GM12875 (cell line): ENCODE data around the gene PRKAB1.

ENCODE experiments used
- H3K4me3 ChIP-seq: one replicate; pipeline ENCODE4 v1.5.1; 2011; ENCODE audit warnings: low read depth, low read length, control low read depth
- TF ChIP-seq, protein P1 (sequence below): IDR thresholded peaks from 2 replicates; pipeline ENCODE4 v1.5.1; 2011; ENCODE audit warnings: low read depth, mild to moderate bottlenecking, control low read depth, inconsistent platforms, low read length, moderate library complexity, borderline replicate concordance; ENCODE audit not compliant: insufficient read depth

Gene PRKAB1

DNA sequence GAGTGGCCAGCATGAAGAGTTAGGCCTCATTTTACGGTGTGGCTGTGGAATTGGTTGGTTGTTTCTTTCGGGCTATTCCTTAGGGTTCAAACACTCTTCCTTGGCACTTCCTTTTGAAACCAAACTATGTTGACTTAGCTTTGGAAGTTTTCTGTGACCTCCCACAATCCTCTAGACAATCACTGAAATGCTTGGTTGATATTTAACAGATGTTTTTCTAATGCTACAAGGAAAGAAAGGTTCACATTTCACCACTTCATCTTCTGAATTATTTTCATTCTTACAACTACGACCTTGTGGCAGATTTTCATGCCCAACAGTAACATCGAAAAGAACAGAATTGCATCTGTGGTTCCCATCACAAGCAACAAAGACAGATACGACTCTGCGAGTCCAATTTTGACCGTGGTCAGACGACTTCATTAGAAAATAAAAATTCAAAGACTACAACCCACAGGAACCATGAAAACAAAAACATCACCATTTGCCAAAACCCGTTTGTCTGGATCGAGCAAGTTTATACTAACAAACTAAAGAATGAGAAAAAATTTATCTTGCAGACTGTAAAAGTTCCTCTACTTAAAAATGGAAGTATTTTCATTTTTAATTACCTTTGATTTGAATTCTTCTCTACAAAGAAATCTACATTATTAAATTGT is 16.9 kb downstream of the PRKAB1 start:
- H3K4me3 ChIP-seq: no peak overlapping the region
- TF ChIP-seq, protein P1, sequence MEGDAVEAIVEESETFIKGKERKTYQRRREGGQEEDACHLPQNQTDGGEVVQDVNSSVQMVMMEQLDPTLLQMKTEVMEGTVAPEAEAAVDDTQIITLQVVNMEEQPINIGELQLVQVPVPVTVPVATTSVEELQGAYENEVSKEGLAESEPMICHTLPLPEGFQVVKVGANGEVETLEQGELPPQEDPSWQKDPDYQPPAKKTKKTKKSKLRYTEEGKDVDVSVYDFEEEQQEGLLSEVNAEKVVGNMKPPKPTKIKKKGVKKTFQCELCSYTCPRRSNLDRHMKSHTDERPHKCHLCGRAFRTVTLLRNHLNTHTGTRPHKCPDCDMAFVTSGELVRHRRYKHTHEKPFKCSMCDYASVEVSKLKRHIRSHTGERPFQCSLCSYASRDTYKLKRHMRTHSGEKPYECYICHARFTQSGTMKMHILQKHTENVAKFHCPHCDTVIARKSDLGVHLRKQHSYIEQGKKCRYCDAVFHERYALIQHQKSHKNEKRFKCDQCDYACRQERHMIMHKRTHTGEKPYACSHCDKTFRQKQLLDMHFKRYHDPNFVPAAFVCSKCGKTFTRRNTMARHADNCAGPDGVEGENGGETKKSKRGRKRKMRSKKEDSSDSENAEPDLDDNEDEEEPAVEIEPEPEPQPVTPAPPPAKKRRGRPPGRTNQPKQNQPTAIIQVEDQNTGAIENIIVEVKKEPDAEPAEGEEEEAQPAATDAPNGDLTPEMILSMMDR: no peak

DNA sequence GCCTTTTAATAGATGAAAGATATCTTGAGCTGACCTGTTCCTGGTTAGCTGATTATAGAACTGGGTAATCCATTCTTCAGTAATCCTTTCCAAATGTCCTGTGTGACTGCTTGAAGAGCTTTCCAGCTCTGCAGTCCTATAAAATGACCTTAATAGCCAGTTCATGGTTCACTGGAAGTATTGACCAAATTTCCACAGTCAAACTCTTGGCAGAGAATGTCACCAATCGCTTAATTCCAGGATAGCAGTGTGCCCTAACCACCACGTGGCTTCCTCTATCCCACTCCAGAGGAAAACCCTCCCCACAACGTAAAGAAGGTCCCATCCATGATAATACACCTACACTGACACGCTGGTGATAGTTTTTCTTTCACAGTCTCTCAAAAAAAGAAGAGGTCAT is 17.4 kb downstream of the PRKAB1 start:
- TF ChIP-seq, protein P1: no peak
- H3K4me3 ChIP-seq: no peak overlapping the region

- TF ChIP-seq, protein P1: no peak
- H3K4me3 ChIP-seq: no peak overlapping the region
Measured at GRCh38 chr12:119686355-119686754, 18.4 kb downstream of the PRKAB1 start.

DNA sequence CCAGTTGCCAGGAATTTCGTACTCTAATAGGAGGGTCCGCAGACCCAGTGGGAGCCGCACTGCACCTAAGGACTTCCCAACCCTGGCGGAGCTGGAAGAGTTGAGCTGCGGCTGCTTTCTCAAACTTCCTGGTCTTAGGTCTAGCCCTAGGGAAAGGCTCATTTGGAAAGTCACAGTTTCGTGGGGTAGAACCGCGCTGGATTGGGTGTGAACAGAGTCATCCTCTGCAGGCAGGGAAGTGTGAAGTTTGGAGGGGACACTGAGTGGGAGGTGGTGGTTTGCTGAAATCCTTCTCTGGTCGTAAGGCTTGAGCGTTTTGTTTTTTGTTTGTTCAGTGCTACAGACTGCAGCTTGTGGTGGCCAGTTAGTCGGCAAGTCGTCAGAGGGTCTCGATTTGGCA is 18.8 kb downstream of the PRKAB1 start:
- TF ChIP-seq, protein P1: no peak
- H3K4me3 ChIP-seq: no peak overlapping the region

DNA sequence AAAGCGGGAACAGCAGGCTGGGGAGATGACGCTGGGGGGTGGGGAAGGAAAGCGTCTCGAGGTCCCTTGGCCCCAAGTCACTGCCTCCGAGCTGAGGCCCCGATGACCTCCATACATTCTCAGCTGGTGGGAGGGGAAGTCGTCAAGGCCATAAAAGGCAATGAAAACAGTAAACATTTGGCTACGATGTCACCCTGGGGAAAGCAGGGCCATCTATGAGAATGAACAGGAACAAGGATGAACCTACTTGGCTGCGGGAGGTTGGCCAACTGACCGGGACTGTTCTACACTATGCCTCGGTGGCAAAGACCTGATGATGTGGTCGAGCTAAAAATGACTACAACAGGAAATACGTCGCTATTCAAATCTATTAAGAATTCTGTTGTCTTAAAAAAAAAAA is 19.5 kb downstream of the PRKAB1 start:
- H3K4me3 ChIP-seq: no peak overlapping the region
- TF ChIP-seq, protein P1: no peak

- TF ChIP-seq, protein P1: no peak
- no peak overlapping the region for H3K4me3 ChIP-seq
Measured at GRCh38 chr12:119687879-119688278, 19.9 kb downstream of the PRKAB1 start.

DNA sequence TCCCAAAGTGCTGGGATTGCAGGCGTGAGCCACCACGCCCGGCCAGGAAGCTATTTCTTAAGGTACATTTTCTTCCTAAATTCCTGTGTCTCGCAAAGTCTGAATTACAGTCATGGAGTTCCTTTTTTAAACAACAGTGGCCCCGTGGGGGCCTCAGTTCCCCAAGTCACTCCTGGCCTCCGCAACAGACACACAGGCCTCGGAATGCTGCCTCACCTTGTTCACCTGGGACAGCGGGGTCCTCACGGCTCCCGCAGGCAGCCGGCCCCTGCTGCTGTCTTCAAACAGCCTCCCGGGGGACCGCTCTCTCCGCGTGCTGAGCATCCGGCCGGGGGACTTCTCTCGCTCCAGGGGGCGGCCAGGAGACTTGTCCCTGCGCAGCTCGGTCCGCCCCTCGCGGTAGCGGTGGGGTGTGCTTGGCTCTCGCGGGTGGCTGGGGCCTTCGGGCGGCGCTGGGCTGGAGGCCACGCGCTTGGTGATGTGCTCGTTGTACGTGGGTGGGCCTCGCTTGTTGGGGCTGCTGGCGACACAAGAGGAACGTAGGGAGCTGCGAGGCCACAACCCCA is 22.1 kb downstream of the PRKAB1 start:
- TF ChIP-seq, protein P1: no peak
- no peak overlapping the region for H3K4me3 ChIP-seq
